ENCODE measurements around the gene OR4D10. TPM values are rescaled to one million over a fixed set of nuclear protein-coding genes. Genes with fewer than 3 reads are reported as not detected.

The OR4D10 gene
- total RNA-seq (2022; extraction: Qiagen RNA extraction): not detected in 5 replicates

DNA sequence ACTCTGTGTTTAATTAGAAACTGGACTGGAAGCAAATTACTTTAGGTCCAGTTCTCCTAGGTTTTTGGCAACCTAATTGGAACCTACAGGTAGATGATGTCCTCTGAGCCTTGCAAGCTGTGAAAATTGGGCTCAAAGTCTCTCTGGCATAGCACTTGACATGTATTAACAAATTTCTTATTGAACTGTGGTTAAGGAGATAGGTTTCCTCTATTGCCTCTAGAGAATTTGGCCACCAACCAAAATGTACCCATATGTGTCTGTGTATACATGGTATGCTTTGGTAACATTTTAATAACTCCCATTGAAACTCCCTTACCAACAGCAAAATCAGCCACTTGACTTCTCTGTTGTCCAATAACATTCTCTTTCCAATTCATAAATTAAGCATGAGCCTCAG is at the start of gene OR4D10:
OR4D10 (plus strand) TSS at position 301 of the 400 bp plus-strand sequence. CDS start 4,115 bp downstream, outside the sequence.

DNA sequence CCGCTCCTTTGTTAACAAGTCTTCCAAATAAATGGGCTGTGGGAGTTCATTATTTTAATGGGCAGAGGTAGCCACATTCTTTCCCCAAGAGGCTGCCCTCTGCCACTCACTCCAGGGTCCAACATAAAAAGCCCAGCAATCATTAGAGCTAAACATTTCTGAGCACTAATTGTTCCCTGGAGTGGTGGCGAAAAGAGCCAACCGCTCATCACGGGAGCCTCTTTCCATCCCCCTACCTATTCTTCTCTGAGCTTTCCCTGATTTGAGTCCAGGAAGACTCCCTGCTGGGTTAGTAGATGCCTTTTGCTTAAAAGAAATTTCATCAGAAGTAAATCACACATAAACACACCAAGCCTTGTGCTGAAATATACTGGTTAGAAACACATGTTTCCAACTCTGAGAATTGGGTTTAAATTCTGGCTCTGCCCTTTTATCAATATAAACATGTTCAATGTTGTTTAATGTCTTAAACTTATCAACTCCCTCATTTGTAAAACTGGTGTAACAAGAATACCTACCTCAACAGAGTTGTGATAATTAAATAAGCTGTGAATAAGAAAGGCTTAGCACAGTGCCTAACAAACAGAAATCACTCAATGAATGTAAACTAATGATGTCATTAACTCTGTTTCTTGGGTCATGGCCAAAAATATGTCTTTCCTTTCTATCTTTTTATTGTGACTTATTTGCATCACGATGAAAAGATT is 46.6 kb upstream of the OR4D10 start, which contains the start of gene OR5A2:
OR5A2 (minus strand) TSS at position 53 of the 707 bp plus-strand sequence. CDS start 3,460 bp downstream, outside the sequence.

DNA sequence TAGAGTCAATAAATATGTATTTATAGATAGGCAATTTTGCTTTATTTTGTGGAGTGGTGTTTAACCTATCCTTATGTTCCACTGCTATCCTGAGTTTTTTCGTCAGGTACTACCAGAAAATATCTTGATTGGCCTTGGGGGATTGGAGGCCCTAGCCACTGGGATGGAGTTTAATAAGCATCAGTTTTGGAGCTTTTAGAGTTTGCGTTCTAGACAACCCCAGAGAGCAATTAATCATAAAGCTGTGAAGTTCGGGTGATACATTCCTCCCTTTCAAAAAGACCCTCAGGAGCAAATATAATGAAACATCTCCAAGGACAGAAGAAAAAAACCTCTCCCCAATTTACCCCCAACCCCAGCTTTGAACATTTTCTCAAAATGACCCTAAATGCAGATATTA is 36.9 kb upstream of the OR4D10 start, which contains the start of gene OR5A1:
OR5A1 (plus strand) TSS at position 301 of the 400 bp plus-strand sequence. CDS start 6,700 bp downstream, outside the sequence.

DNA sequence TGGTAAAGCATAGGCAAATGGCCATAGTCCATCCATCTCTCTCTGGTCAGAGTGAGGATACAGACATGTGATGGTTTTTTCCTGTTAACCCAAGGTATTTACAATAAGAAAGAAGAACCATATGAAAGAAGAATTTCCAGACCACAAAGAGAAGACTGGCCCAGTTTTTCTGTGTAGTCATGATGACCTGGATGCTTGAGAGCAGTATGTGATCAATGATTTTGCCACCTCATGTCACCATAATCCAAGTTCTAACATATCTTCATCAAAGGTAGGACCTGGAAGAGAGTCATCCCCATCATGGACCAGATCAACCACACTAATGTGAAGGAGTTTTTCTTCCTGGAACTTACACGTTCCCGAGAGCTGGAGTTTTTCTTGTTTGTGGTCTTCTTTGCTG is 16.5 kb upstream of the OR4D10 start, which contains the start of gene OR4D6:
OR4D6 (plus strand) TSS at position 301 of the 400 bp plus-strand sequence; CDS start at position 301, 0 bp downstream.

DNA sequence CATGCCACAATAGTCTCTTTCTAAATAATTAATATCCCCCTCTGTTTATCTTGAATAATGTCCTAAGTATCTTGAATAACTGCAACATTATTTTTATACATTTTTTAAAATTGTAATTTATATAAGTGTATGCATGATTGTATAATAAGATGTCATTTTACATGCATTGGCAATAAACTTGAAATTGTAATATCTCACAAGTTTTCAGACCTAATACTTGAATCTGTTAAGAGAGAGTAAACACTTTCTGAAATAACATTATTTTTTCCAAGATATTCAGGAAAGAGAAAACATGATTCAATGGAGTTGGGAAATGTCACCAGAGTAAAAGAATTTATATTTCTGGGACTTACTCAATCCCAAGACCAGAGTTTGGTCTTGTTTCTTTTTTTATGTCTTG is 30.2 kb downstream of the OR4D10 start, which contains the start of gene OR4D11:
OR4D11 (plus strand) TSS at position 301 of the 400 bp plus-strand sequence; CDS start at position 301, 0 bp downstream.

DNA sequence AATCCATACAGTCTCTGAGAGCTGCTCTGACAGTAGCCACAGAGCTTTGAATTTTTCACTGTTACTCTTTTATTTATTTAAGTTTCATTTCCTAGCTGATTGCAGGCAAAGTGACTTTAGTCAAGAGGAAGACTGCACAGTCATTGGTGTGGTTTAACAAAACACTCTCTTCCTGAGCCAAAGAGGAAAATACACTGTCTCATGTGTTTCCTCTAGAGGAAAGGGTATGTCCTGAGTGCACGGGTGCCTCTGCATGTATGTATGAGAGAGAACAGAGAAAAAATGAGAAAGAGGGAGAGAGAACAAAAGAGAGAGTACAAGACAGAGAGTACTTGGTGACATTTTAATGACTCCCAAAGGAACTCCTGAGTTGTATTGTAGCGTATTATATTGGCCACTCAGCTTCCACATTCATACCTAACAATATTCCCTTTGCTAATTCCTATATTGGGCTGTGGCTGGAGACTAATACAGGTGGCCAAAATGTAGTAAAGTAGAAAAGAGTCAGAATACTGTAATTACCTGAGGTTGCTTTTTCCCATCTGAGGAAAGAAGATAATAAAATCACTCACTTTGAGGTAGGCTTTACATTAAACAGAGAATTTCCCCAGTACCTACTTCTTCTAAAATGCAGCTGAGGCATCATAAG is 38.0 kb downstream of the OR4D10 start, which contains the start of gene OR4D9:
OR4D9 (plus strand) TSS at position 599 of the 649 bp plus-strand sequence. CDS start 3,374 bp downstream, outside the sequence.

Other genes starting within 250 kb of the OR4D10 start
- not detected in 5 replicates for gene OR5AN1, start 114.4 kb upstream of the OR4D10 start, total RNA-seq (2022; extraction: Qiagen RNA extraction)
- gene OR5A2, start 46.9 kb upstream of the OR4D10 start, total RNA-seq (2022; extraction: Qiagen RNA extraction): not detected in 5 replicates
- not detected in 5 replicates for gene OR5A1, start 36.8 kb upstream of the OR4D10 start, total RNA-seq (2022; extraction: Qiagen RNA extraction)
- gene OR4D6, start 16.4 kb upstream of the OR4D10 start, total RNA-seq (2022; extraction: Qiagen RNA extraction): not detected in 5 replicates
- gene OR4D11, start 30.3 kb downstream of the OR4D10 start, total RNA-seq (2022; extraction: Qiagen RNA extraction): not detected in 5 replicates
- not detected in 5 replicates for gene OR4D9, start 38.2 kb downstream of the OR4D10 start, total RNA-seq (2022; extraction: Qiagen RNA extraction)
- 27.6 to 36.5 TPM (median 28.5 TPM) in 5 replicates for gene OSBP, start 142.5 kb downstream of the OR4D10 start, total RNA-seq (2022; extraction: Qiagen RNA extraction)
- gene PATL1, start 195.7 kb downstream of the OR4D10 start, total RNA-seq (2022; extraction: Qiagen RNA extraction): 41.8 to 48.5 TPM (median 46.9 TPM) in 5 replicates
- not detected in 5 replicates for gene OR10V1, start 240.5 kb downstream of the OR4D10 start, total RNA-seq (2022; extraction: Qiagen RNA extraction)